ENCODE data around the gene GIT2.
"Not testable (repeated sequence)": the region's sequence is repeated elsewhere in the genome, so short reads cannot be mapped to it uniquely, and the experiment has no call there.

GIT2 gene

DNA sequence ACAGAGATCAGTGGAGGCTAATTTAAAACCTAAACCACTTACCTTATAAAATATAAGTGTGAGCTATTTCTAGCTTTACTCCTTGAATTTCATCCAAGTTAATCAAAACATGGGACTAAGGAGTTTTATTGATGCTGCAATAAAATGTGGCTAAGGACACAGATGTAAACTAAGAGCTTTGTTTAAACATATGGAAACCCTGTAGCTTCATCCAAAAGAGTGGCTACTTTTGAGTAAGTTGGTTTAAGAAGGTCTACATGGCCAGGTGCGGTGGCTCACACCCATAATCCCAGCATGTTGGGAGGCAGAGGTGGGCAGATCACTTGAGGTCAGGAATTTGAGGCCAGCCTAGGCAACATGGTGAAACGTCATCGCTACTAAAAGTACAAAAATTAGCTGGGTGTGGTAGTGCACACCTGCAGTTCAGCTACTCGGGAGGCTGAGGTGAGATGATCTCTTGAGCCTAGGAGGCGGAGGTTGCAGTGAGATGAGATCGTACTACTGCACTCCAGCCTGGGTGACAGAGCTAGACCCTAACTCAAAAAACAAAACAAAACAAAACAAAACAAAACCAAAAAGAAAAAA, 55.7 kb downstream of the GIT2 start:
- DNase-seq = no peak

DNA sequence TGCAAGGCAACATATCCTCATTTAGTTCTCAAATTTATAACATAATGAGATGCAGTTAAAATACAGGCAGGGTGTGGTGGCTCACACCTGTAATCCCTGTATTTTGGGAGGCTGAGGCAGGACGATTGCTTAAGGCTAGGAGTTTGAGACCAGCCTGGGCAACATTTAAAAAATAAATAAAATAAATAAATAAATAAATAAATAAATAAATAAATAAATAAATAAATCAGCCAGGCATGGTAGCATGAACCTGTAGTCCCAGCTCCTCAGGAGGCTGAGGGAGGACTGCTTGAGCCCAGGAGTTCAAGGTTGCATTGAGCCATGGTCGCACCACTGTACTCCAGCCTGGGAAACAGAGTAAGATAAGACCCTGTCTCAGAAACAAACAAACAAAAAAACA, 56.7 kb downstream of the GIT2 start:
- no peak for DNase-seq

DNA sequence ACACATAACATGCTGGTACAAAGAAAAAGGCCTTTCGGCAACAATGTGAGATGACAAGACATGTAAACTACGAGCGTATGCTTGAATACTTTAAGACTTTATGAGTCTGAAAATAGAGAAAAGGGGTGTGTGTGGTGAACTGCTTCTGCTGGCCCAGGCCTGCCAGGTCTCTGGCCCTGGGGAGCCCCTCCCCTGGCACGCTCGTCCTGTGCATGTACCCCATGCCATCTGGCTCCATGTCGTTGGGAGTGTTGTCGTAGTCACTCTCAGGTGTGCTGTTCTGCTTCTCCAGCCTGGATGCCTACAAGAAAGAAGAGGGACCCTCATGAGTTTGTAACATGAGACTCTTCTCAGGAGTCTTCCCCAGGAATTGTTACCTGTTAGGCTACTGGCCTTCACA, 57.2 kb downstream of the GIT2 start:
- no peak for DNase-seq

DNA sequence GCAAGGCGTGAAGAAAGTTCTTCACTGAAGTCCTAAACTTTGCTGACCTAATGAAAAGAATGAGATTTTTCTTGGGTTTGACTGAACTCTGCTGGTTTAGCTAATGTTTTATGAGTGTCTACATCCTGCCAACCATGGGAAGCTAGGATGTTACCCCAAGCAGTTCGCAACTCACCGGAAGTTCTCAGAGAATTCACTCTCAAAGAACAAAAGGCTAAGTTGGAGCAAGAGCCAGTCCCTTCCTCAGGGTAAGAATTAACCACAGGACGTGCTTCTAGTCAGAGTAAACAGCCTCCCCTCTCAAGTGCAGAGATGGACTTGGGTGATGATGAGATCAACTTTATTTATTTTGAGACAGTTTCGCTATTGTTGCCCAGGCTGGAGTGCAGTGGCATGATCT, 58.8 kb downstream of the GIT2 start:
- DNase-seq = no peak

DNA sequence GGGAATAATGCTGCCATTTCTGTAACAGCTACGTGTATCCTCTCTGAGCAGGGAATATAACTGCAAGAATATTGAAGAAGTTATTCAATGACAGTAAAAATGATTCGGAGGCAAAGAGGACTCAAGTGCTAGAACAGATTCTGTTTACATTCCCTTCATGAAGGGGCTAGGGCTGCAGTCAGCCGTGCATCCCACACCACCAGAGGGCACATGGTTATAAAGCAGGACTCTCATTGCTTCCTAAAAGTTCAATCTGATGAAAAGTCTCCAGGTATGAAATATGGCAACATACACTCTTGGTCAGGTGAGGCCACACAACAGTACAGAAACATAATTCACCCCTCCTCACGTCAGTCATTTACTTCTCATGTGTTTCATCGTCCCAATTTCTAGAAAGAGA, 62.1 kb downstream of the GIT2 start:
- no peak for DNase-seq

DNA sequence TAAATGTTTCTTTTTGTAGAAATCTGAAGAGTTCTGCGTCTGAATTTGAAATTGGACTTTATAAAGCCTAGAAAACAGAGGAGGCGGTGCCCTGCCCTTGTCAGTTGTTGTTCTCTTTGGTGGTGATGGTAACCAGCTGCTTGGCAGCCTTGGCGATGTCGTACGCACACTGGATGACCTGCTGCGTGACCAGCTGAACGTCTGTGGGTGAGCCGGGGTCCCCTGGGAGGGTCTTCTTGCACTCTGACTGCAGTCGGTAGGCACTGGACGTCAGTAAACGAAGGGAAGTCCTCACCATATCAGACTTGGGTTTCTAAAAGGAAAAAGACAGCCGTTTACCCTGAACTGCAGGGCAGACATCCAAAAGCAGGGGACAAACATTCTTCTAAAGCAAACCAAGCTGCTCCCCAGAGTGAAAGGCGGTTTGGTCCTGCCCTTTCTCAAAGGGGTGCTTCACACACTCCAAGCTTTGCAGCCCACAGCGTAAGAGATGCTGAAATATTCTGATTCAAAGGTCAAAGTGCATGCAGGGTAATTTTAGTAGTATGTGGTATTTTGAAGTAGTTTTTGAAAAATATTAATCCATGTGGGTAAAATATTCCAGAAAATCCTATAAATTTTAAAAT, 63.2 kb downstream of the GIT2 start:
- DNase-seq = no peak

DNA sequence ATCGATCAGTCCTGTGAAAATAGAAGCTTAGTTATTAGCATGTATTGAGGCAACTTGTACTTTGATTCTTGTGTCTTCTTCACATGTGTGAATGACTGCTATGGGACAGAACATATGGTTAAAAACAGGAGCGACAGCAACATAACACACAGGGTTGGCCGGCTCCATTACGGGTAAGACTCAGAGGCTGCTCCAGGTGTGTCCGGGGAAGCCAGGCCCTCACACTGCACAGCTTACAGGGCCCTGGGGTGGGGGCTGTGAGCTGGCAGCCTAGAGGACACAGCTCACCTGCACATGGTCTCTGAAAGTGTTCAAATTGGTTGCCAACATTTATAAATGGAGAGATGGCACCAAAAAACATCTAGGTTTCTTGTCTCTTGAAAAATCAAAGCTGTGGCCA, 65.0 kb downstream of the GIT2 start:
- DNase-seq = no peak

DNA sequence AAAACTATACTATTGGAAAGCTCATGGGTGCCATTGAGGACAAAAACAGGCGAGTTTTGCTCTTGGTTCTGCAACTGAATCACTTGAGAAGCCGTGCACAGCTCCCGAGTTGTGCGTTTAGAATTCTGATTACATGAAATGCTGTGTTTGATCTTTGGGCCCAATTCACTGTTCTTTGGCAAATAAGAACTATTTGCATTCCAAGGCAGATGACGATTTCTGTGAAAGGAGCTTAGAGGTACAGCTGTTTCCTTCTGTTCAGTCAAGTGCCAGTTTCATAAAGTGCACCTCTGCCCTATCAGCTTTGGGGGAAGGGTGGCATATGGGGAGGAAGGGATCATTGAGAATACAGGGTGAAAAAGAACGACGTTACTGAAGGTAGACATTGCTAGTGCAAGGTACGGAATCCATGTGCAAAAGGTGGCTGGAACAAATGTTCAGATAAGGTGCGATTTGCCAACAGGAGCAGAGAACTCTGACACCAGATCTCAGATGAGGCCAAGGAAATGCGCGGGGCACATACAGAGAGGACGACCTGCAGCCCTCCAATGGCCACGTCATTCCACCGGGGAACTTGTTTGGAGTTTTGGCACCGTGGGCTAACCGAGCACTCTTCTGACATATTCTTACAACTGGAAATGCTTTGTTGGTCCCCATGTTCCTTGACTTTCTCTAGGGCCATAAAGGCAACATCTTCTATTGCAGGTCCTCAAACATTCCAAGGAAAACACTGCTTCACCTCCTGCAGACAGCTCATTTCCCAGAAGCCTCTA, 66.0 kb downstream of the GIT2 start:
- DNase-seq = no peak

DNA sequence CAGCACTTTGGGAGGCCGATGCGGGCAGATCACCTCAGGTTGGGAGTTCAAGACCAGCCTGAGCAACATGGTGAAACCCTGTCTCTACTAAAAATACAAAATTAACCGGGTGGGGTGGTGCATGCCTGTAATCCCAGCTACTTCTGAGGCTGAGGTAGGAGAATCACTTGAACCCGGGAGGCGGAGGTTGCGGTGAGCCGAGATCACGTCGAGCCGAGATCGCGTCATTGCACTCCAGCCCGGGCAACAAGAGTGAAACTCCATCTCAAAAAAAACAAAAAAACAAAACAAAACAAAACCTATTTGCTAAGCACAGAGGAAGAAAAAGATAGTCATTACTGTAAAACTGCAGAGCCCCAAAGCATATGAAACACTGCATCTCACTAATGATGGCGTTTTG, 66.8 kb downstream of the GIT2 start:
- DNase-seq = not testable (repeated sequence)

DNA sequence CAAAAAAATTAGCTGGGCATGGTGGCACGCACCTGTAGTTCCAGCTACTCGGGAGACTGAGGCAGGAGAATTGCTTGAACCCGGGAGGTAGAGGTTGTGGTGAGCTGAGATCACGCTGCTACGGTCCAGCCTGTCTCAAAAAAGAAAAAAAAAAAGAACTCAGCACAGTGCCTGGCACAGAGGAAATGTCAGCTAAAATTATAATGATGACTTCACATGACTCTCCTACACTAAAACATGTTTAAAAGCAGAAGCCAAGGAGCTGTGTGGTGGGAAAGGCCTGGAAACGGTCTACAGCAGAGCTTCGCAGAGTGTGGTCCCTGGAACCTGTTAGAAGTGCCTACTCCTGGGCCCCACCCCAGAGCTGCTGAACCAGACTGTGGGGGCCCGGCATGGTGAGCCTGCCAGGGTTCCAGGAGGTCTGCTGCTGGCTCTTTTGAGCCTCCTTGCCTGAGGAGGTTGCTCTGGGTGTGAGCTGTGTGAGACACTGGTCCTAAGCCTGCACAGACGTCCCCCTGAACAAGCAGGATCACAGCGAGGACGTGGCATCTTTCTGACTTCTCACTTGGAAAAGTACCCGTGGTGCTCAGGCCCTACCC, 68.0 kb downstream of the GIT2 start:
- DNase-seq = no peak

DNA sequence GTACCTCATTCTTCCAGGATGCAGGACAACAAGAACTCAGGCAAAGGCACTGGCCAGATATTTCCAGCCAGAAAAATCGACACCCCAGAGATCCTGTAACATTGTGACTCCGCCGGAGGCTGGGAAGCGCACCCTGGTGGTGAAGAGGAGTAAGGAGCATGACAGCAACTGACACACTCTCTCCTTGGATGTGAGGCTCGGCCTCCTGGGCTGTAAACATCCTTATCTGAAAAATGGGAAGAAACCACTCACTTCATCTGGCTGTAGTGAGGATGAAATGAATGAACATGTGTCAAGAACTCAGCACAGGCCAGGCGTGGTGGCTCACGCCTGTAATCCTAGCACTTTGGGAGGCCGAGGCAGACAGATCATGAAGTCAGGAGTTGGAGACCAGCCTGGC, 68.5 kb downstream of the GIT2 start:
- no peak for DNase-seq

DNA sequence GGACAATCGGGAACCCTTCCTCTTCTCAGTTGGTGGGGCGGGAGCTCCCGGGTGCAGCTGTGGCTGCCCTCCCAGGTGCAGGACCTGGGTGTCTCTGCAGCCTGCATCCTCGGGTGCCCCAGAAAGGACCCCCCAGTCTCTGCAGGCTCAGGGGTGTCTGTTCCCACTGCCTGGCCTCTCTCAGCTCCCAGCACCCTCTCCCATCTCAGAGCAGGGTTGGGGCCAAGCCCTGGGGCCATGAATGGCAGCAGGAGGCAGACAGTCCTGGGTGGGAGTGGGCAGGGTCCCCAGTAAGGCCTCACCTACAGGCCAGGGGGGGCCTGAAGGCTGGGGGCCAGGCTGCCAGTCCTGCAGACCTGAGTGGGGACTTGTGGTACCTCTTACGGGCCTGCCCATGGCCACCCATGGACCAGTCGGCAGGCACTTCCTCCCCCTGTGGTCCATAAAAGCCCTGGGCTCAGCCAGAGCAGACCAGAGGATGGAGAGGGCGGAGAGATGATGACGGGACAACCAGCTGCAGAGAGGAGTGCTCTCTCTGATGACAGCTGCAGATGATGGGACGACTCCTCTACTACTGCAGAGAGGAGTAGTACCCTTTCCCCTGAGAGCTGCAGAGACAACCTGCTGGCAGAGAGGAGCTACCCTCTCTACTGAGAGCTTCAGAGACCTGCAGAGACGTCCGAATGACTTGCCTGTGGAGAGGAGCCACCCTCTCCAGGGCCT, 69.5 kb downstream of the GIT2 start:
- no peak for DNase-seq

DNA sequence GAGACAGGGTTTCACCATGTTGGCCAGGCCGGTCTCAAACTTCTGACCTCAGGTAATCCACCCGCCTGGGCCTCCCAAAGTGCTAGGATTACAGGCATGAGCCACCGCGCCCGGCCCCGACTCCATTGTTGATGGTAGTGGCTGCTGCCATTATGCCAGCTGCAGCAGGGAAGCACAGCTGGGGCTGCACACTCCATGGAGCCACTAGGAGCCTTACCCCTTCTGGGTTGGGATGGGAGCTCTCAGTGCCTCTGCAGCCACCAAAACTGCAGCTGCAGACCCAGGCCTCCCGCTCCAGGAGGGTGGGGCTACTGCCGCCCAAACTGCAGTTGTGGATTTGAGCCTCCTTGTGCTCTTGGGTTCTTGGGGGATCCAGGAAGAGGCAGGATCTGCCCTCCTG, 70.2 kb downstream of the GIT2 start:
- no peak for DNase-seq

DNA sequence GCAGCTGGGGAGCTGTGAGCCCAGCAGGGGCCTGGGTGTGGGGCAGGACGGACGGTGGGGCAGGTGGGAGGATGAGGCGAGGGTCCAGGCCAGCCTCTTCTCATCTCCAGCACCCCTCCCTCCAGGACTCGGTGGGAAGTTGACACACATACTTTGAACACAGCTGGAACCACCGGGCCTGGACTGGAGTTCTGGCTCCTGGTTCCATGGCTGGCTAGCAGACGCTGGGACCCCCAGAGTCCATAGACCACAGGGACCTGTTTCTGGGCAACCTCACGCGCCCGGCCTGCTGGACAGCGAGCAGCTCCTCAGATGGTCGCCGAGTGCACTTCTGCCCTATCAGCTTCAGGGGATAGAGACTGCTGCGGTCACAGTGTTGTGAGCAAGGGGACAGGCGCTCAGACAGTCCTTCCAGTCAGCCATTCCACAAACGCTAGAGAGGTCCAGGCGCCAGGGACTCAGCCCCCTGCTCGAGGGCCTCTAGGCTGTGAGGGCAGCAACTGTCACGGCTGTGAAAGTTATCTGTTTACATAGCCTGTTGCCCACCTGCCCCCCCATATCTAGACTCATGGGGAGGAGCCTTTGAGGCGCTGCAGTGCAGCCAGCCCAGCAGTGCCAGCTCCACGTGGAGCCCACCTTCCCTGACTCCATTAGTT, 70.9 kb downstream of the GIT2 start:
- no peak for DNase-seq

DNA sequence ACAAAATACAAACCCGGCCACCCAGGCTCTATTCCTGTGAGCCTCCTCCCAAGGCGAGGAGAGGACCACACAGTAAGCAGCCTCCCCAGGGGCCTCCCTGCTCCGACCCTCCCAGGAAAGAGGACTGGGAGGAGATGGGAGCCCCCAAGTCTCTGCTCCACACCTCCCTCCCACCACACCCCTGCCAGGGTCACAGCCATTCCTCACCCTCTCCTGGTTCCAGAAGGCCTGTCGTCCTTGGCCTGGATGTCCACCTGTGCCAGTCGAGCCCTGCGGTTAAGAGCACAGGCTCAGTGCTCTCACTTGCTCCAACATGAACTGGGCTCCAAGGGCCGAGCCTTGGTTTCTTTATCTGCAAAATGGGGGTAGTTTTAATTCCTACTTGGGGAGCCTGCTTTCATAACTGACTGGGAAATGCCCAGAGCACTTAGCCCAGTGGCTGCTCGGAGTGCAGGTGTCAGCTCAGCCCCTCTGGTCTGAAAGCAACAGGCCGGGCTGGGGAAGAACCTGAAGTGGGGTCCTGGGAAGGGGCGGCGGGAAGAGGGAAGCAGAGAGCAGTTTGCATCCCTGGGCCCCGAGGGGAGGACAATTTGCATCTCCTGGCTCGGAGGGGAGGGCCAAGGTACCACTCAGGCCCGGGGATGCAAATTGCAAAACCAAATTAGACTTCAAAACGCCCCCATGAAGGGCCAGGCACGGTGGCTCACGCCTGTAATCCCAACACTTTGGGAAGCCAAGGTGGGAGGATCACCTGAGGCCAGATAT, 72.5 kb downstream of the GIT2 start:
- DNase-seq = no peak

DNA sequence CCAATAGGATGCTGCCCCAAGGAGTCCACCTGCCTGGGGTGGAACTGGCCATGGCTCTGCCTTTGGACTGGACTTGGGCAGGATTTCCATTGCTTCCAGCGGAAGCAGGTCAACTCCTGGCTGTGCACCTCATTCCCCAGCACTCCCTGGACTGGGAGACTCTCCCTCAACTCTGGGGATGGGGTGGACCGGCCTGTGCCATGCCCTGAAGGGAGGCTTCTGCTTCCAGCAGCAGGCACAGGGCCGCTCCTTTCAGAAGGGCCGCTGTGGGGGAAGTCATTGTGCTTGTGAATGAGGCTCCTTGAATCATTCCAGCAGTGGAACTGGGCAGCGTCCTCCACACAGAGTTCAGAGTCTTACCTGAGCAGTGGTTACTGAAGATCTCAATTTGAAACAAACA, 73.1 kb downstream of the GIT2 start:
- no peak for DNase-seq

DNA sequence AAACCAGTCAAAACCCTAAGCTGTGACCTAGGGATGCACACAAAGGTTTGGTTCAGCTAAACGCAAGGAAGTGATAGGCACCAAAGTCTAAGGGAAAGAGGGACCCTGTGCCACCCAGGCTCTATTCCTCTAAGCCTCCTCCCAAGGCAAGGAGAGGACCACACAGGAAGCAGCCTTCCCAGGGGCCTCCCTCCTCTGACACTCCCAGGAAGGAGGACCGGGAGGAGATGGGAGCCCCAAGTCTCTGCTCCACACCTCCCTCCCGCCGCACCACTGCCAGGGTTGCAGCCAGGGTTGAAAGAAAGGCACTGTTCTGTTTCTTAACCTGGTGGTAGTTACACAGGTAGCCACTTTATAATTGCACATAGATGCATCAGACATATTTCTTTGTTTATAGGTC, 74.2 kb downstream of the GIT2 start:
- no peak for DNase-seq

DNA sequence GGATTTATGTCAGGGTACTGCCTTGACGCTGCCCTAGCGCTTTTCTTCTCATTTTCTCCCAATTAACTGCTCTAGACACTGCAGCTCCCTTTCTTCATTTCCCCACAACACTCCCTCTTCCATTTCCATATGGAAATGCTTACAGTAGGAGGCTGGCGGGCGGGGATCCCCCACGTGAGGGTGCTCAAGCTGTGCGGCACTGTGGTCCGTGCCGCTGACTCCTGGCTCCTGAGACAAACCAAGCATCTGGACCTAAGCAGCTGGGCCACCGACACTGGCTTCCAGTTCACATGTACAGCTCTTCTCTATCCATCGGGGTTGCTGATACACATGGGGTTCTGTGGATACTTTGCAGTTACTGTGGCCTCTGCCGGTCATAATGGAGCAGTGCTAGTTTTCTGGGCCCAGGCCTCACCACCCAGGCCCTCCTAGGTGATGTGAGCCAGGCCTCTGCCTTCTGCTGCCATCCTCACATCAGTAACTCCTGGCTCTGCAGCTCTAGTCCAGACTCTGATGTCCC, 75.8 kb downstream of the GIT2 start:
- DNase-seq = no peak

DNA sequence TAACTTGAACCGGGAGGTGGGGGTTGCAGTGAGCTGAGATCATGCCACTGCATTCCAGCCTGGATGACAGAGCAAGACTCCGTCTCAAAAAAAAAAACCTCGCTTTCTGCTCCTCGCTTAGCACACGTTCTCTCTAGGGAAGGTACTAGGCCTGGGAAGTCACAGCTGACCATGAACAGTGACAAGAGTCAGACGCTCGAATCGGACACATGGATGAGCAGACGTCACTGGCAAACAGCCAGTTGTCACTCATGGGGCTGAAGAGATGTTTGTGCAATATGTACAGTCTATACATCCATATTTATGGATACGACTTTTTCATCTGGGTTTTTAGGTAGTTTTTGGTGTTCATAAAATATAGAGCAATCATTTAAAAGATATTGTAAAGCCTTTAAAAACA, 76.7 kb downstream of the GIT2 start:
- no peak for DNase-seq

DNA sequence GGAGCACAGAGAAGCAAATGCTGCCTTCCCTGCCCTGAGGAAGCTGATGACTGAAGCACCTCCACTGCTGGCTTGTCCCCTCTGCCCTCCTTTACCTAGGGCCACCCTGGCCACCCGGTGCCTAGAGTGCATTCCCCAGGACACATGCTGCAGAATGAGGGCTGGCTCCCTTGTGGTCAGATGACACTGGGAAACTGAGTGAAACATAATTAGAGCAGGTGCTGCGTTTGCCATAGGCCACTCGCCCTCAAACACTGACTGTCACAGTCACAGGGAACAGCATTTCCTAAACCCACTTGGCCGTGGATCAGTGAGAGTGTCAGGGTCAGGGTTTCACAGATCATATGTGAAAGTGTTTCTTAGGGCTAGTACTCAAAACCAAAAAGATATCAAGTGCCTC, 80.1 kb downstream of the GIT2 start:
- no peak for DNase-seq

DNA sequence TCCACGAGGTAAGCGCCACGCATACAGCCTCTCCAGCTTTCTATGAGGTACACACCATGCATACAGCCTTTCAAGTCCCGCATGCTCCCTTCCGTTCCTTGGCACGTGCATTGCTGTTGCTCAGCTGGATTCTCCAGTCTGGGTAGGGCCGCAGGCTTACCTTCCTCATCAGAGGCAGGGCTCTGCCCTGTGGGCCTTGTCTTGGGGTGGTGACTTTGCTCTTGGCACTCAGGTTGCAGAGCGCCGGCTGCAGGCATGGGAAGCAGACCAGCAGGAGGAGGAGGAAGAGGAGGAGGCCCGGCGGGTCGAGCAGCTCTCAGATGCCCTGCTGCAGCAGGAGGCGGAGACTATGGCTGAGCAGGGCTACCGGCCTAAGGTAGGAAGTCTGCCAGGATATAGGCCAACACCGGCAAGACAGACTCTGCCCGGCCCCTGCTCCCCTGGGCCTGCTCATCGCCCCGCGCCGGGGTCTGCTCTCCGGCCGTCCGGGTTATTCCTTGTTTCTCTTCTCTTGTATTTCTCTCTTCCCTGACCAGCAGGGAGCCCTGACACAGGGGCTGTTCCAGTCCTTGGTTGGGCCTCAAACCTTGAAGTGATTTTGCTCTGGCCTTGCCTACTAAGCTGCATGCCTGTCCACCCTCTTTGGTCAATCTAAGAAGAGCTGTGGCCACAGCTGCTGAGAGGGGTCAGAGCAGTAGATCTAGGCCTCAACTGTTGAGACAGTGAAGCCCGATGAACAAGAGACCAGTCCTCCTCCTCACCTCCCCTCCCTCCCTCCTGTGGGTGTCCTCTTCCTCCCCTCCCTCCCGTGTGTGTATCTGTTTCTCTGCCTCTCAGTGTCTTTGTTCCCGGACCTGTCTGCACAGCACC, 80.8 kb downstream of the GIT2 start:
- no peak for DNase-seq

Data from NCI-H187 treated with DMSO at 0.1 percent for 48 hours (cell line).